ENCODE measurements around the gene TRIM62. TPM values are rescaled to one million over a fixed set of nuclear protein-coding genes. Genes with fewer than 3 reads are reported as not detected.

TRIM62 gene
- total RNA-seq, 1 experiment from 2014 or later: 0.37 TPM

- DNase-seq (ENCODE audit: extremely low read depth, low read depth): no peak
These were observed 642 bp downstream of the TRIM62 start for GRCh38 chr1:33180911-33181890.

GRCh38 chr1:33180226-33180910 is 1.5 kb downstream of the TRIM62 start:
- DNase-seq (ENCODE audit: extremely low read depth, low read depth): peak; percentile 73

GRCh38 chr1:33178836-33179439 is 2.9 kb downstream of the TRIM62 start:
- DNase-seq (ENCODE audit: extremely low read depth, low read depth): no peak

- DNase-seq (ENCODE audit: extremely low read depth, low read depth): no peak
These were observed 3.8 kb downstream of the TRIM62 start for GRCh38 chr1:33177996-33178540.

- no peak for DNase-seq (ENCODE audit: extremely low read depth, low read depth)
These were observed 5.0 kb downstream of the TRIM62 start for GRCh38 chr1:33176887-33177286.

GRCh38 chr1:33176362-33176850 is 5.4 kb downstream of the TRIM62 start:
- no peak for DNase-seq (ENCODE audit: extremely low read depth, low read depth)

GRCh38 chr1:33175865-33176264 is 6.0 kb downstream of the TRIM62 start:
- no peak for DNase-seq (ENCODE audit: extremely low read depth, low read depth)

GRCh38 chr1:33173091-33173490 is 8.8 kb downstream of the TRIM62 start:
- DNase-seq (ENCODE audit: extremely low read depth, low read depth): no peak

- DNase-seq (ENCODE audit: extremely low read depth, low read depth): no peak
These were observed 9.6 kb downstream of the TRIM62 start for GRCh38 chr1:33171977-33172813.

- no peak for DNase-seq (ENCODE audit: extremely low read depth, low read depth)
These were observed 11.2 kb downstream of the TRIM62 start for GRCh38 chr1:33170351-33171274.

- no peak for DNase-seq (ENCODE audit: extremely low read depth, low read depth)
These were observed 12.4 kb downstream of the TRIM62 start for GRCh38 chr1:33169290-33170055.

GRCh38 chr1:33168556-33169289 is 13.1 kb downstream of the TRIM62 start:
- DNase-seq (ENCODE audit: extremely low read depth, low read depth): no peak

GRCh38 chr1:33167650-33168447 is 14.0 kb downstream of the TRIM62 start:
- no peak for DNase-seq (ENCODE audit: extremely low read depth, low read depth)

GRCh38 chr1:33165809-33166208 is 16.0 kb downstream of the TRIM62 start:
- no peak for DNase-seq (ENCODE audit: extremely low read depth, low read depth)

- no peak for DNase-seq (ENCODE audit: extremely low read depth, low read depth)
These were observed 16.6 kb downstream of the TRIM62 start for GRCh38 chr1:33165209-33165608.

GRCh38 chr1:33163621-33164519 is 18.0 kb downstream of the TRIM62 start:
- no peak for DNase-seq (ENCODE audit: extremely low read depth, low read depth)

All from NCI-H460 (cell line).